NCI-H345 (cell line): Measurements from ENCODE around the gene CELF5.
"Not testable (repeated sequence)": the region's sequence is repeated elsewhere in the genome, so short reads cannot be mapped to it uniquely, and the experiment has no call there.

ENCODE experiments used
- DNase-seq: peaks from one replicate; lab custom pipeline; 2025; lab: John Stamatoyannopoulos, UW

Gene CELF5

GRCh38 chr19:3322199-3322978, 97.9 kb downstream of the CELF5 start:
- no peak for DNase-seq

GRCh38 chr19:3323026-3323425, 98.6 kb downstream of the CELF5 start:
- no peak for DNase-seq

DNA sequence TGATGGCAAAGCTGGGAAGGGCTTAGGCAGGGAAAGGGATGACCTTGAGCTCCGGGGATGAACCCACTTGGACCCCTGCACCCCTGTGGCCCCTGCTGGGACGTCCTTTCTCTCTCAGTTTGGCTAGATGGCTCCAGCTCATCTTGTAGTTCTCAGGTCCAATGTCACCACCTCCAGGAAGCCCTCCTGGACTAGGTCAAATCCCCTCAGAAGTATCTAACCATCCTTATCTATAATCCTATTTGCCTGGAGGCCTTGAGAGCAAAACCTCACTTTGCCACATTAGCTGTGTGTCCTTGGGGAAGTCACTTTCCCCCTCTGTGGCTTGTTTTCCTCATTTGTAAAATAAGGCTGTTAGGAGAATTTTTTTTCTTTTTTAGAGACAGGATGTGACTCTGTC, 99.2 kb downstream of the CELF5 start:
- DNase-seq, result no peak

GRCh38 chr19:3324405-3324856, 100.0 kb downstream of the CELF5 start:
- DNase-seq, result peak; percentile 39

DNA sequence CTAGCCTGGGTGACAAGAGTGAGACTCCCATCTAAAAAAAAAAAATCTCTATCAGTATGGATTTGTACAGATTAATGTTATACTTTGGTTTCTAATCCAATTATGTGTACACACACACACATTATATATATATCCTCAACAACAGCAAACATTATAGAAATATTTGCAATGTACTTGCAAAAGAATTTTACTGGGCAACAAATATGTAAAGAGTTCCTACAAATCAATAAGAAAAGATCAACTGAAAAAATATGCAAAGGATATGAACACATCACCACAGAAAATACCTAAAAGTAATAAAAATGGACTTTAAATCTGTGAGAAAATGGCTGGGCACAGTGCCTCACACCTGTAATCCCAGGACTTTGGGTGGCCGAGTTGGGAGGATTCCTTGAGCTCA, 101.0 kb downstream of the CELF5 start:
- DNase-seq, result no peak

DNA sequence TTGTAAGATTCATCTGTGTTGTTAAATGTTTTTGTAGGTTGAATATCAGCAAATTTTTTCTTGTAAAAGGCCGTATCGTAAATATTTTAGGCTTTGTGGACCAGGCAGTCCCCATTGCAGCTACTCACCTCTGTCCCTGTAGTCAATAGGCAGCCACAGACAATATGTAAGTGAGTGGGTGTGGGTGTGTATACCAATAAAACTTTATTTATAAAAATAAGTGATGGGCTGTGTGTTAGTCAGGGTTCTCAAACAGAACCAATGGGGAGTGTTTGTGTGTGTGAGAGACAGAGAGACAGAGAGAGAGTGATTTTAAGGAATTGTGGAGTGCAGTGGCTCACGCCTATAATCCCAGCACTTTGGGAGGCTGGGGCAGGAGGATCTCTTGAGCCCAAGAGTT, 104.3 kb downstream of the CELF5 start:
- DNase-seq, result no peak

DNA sequence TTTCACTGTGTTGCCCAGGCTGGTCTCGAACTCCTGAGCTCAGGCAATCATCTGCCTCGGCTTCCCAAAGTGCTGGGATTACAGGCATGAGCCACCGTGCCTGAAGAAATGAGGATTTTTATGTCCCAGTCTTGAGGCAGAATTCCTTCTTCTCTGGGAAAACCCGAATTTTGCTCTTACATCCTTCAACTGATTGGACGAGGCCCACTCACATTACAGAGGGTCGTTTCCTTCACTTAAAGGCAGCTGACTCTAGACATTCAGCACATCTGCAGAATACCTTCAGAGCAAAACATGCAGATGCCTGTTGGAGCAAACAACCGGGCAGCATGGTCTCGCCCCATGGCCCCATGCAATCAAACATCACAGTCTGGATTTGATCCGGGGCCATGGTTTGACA, 105.6 kb downstream of the CELF5 start:
- DNase-seq, result no peak

DNA sequence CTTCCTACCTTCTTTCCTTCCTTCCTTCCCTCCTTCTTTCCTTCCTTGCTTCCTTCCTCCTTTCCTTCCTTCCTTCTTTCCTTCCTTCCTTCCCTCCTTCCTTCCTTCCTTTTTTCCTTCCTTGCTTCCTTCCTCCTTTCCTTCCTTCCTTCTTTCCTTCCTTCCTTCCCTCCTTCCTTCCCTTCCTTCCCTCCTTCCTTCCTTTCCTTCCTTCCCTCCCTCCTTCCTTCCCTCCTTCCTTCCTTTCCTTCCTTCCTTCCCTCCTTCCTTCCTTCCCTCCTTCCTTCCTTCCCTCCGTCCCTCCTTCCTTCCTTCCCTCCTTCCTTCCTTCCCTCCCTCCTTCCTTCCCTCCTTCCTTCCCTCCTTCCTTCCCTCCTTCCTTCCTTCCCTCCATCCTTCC, 107.8 kb downstream of the CELF5 start:
- DNase-seq, result not testable (repeated sequence)

DNA sequence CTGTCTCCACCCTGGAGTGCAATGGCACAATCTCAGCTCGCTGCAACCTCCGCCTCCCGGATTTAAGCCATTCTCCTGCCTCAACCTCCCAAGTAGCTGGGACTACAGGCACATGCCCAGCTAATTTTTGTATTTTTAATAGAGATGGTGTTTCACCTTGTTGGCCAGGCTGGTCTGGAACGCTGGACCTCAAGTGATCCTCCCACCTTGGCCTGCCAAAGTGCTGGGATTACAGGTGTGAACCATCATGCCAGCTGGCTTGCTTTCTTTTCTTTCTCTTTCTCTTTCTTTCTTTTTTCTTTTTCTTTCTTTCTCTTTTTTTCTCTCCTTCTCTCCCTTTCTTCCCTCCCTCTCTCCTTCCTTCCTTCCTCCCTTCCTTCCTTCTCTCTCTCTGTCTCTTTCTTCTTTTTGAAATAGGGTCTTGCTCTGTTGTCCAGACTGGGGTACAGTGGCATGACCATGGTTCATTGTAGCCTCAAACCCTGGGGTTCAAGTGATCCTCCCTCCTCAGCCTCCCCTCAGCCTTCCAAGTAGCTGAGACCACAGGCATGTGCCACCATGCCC, 108.6 kb downstream of the CELF5 start:
- no peak for DNase-seq

- no peak for DNase-seq
Observed at GRCh38 chr19:3333662-3334061, 109.2 kb downstream of the CELF5 start.

- not testable (repeated sequence) for DNase-seq
Observed at GRCh38 chr19:3334749-3335430, 110.4 kb downstream of the CELF5 start.

DNA sequence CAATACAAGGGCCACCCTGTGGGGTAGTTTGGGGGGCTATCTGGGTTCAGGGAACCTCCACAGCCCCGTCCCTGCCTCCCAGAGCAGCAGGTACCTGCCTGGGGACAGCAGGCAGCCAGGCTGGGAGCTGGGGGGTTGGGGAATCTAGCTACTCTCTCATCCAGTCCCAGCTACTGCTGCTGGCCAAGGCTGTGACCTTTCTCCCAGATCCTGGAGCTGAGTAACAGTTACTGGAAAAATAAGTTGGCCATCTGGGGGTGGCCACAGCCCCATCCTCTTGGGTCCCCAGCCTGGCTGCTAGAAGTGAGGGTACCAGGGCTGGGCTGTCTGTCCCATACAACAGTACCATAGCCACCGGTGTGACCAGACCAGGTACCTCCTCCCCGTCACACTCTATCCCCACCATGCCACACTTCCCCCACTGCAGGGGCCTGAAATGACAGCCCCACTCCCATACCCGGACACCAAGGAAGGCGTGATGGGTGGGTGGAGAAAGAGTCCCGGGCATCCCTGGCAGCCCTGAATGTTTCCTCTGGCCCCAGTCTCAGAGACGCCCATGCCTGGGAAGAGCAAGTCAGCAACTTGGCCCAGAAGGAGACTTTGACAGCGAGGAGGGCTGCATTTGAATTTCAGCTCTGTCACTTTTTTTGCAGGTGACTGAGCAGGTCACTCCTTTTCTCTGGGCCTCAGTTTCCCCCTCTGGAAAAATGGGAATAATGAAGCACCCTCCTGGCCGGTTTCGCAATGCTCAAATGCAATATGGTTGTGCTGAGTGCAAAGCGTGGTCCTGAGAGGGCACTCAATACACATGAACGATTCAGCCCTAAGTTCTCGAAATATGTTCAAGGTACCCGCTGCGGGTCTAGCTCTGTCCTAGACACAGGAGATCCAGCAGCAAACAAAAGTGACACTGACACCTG, 111.2 kb downstream of the CELF5 start:
- no peak for DNase-seq

DNA sequence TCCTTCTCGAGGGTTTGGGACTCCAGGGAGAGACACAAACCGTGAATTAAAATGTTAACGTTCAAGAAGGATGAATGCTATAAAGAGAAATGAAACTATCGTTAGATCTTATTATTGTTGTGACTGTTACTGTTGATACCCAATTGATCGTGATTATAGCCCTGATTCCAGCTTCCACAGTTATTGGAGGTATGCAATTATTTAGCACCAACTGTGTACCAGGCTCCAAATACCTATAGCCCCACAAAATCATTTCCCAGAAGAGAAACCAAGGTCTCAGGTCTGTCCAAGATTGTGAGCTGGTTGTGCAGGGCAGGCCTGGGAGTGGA, 111.9 kb downstream of the CELF5 start:
- DNase-seq, result no peak

DNA sequence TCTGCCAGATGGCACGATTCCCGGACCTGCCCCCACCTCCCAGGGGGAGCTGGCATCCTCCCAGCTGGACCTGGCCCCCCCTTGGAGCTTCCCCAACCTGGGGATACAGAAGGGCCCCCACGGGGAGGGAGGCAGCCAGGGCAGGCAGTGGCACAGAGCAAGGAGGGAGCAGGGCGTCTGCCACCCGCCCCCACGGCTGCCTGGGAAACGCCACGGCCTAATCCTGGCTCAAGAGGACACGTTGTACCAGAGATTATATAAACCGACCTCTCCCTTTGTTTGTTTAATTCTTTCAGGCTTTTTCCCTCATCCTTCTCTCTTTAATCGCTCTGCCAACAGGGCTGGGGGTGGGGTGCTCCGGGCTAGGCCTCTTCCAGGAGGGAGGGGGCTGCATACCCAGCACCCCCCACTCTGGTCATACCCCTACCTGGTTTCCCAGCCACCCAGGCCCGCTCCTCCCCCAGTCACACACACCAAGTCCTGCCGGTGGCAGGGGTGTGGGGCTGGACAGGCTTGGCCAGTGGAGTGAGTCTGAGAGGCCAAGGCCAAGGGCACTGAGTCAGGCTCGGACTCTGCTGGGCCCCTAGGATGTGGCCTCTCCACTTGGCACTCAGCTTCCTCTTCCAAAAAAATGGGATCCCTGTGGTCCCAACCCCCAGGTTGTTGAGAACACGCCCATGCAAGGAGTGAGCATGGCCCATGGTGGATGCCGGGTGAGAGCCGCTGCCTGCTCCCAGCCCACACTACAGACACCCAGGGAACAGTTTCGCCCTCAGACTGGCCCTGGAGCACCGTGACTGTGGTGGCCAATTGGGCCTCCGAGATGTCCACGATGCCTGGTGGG, 112.4 kb downstream of the CELF5 start:
- peak; percentile 62 for DNase-seq

GRCh38 chr19:3338541-3339181, 114.2 kb downstream of the CELF5 start:
- DNase-seq, result peak; percentile 48

GRCh38 chr19:3340340-3340739, 115.9 kb downstream of the CELF5 start:
- no peak for DNase-seq

- DNase-seq, result no peak
Observed at GRCh38 chr19:3342246-3342645, 117.8 kb downstream of the CELF5 start.

- not testable (repeated sequence) for DNase-seq
Observed at GRCh38 chr19:3342962-3343361, 118.5 kb downstream of the CELF5 start.

DNA sequence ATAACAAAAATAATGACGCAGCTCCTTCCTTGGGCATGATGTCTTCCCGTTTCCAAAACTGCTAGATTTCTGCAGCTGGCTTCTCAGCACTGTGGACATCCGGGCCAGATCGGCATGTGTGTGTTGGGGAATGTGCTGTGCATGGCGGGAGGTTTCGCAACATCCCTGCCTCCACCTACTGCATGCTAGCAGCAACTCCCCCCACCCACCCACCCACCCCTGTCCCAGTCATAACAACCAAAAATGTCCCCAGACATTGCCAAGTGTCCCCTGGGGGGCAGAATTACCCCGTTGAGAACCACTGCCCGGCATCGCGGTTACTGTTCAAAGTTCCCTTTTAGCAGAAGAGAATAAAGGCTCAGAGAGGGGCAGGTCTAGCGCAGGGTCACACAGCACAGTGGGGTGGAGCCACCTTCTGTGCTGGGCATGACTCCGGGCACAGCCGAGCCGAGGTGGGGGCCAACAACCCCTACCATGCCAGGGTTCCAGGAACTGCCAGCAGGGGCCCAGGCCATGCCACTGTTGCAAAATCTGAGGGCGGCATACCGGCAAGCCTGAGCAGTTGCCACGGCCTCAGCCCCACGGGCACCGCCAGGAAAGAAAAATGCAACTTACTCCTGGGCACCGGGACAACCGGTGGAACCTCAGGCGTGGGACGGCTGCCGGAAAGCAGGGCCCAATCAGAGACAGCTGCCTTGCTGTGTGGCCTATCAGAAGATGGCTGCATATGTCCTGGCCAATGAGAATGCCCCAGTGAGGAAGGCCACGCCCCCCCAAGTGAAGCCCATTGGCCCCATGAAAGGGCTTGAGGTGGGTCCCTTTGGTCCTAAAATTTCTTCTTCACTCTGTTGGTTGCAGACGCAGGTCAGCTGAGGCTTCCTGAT, 119.4 kb downstream of the CELF5 start:
- DNase-seq, result peak; percentile 22
